ENCODE data around the gene MTHFD2L. TPM values are rescaled to one million over a fixed set of nuclear protein-coding genes. Genes with fewer than 3 reads are reported as not detected.
A peak's percentile ranks its signal among the peaks of the same experiment; 100 is the strongest.

The MTHFD2L gene
- total and polyA plus RNA-seq, 11 donors: 6.8 to 16.4 (median 11.6) TPM

DNA sequence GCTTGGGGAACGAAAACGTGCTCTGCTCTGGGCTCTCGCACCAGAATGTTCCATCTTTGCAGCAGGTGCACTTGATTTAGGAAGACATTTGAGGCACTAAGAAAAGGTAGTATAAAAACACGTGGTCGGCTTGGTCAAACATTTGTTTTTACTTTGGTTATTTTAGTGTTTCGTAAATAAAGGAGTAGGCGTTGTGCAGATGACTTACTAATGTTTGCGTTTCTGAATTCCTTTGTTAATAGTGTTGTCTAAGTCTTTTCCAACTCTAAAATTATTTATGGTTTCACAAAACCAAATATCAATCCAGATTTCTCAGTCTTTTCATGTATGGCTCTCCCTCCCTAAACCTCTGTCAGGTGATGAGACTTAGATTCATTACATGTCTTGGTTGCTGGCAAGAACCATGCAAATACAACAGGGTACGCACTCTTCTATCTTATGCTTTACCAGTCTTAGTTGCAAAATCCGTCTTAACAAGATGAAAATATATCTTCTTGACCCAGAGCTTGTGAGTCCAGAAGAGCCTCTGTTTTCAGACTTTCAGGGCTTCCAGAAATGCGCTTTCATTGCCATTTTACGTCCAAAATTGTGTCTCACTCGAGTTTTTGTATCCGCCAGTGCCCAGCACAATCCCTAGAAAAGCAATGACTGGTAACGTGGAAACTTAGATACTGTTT lies 686 bp downstream of the MTHFD2L start:
- peaks cover 0 to 42% (median 17%) of the 10 kb centered on the region in 12 donors for H3K4me1 ChIP-seq
- H3K36me3 ChIP-seq: peaks cover 0 to 26% (median 18%) of the 10 kb centered on the region in 9 donors
- DNase-seq (no peak), ATAC-seq (no peak)
- H3K9me3 ChIP-seq: no peaks in the 10 kb centered on the region
- WGBS, 4 donors: 17 to 20% (median 19%) methylated on average over 15 of the region's 15 CpGs
- peak overlapping the region; percentile 44 to 87 (median 70) for H3K4me3 ChIP-seq
- no peaks in the 10 kb centered on the region for H3K27me3 ChIP-seq
- intact Hi-C loops (cut with DNase I): no loop called here
- H3K27ac ChIP-seq: peak overlapping the region; percentile 80 to 96 (median 92)
- TF ChIP-seq, protein P1, sequence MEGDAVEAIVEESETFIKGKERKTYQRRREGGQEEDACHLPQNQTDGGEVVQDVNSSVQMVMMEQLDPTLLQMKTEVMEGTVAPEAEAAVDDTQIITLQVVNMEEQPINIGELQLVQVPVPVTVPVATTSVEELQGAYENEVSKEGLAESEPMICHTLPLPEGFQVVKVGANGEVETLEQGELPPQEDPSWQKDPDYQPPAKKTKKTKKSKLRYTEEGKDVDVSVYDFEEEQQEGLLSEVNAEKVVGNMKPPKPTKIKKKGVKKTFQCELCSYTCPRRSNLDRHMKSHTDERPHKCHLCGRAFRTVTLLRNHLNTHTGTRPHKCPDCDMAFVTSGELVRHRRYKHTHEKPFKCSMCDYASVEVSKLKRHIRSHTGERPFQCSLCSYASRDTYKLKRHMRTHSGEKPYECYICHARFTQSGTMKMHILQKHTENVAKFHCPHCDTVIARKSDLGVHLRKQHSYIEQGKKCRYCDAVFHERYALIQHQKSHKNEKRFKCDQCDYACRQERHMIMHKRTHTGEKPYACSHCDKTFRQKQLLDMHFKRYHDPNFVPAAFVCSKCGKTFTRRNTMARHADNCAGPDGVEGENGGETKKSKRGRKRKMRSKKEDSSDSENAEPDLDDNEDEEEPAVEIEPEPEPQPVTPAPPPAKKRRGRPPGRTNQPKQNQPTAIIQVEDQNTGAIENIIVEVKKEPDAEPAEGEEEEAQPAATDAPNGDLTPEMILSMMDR (IDR thresholded peaks at IDR 0.05): no peak
- TF ChIP-seq POLR2A (IDR thresholded peaks at IDR 0.05): no peak

GRCh38 chr4:74159143-74159709 lies 1.3 kb downstream of the MTHFD2L start:
- no peak for ATAC-seq
- H3K27me3 ChIP-seq: no peaks in the 10 kb centered on the region
- H3K4me3 ChIP-seq: peak overlapping the region in 10 of 12 donors; percentile 44 to 87 (median 70)
- H3K9me3 ChIP-seq: no peaks in the 10 kb centered on the region
- TF ChIP-seq, protein P1 (IDR thresholded peaks at IDR 0.05): no peak
- no peak for TF ChIP-seq POLR2A (IDR thresholded peaks at IDR 0.05)
- intact Hi-C loops (cut with DNase I): no loop called here
- 70 to 78% (median 72%) methylated on average over 2 of the region's 2 CpGs for WGBS, 4 donors
- peaks cover 0 to 42% (median 17%) of the 10 kb centered on the region in 12 donors for H3K4me1 ChIP-seq
- DNase-seq: no peak
- H3K27ac ChIP-seq: peak overlapping the region in 8 of 12 donors; percentile 80 to 95 (median 92)
- H3K36me3 ChIP-seq: peaks cover 0 to 26% (median 18%) of the 10 kb centered on the region in 9 donors

DNA sequence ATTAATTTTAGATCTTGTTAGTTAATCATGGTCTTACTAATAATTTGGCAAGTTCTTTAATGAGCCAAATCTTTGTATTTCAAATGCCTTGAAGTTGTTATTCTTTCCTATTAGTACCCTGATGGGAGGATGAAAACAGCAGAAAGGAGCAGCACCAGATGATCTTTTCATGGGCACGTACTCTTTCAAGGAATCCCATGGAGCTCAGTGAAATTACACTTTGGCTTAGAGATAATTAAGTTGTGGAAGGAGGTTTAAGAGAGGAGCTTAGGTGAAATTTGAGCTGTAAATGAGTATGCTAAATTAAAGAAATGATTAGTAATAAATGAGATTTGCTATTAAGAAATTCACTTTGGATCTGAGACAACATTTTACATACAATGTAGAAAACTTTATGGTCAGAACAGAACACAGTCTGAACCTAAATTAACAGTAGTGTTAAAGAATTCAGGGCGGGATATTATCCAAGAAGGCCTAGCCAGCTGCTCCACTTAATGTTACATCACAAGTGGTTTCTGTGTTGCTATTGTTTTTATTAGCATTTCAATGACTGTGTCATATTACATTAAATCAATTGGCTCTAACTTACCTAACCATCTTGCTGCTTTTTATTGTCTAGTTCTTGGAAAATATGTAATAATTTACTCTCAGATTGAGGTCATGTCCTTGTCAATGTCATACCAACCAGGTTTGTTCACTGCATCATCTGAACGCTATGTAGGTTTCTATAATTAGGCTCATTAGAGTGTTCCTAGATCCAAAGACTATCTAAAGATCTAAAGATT lies 3.9 kb downstream of the MTHFD2L start:
- no peaks in the 10 kb centered on the region for H3K27me3 ChIP-seq
- H3K27ac ChIP-seq: peak overlapping the region; percentile 3 to 76 (median 54)
- no peak for TF ChIP-seq POLR2A (IDR thresholded peaks at IDR 0.05)
- TF ChIP-seq, protein P1 (IDR thresholded peaks at IDR 0.05): no peak
- peaks cover 0 to 40% (median 16%) of the 10 kb centered on the region in 12 donors for H3K4me1 ChIP-seq
- H3K9me3 ChIP-seq: no peaks in the 10 kb centered on the region
- H3K36me3 ChIP-seq: peaks cover 0 to 26% (median 18%) of the 10 kb centered on the region in 9 donors
- no peak overlapping the region for H3K4me3 ChIP-seq
- WGBS, 4 donors: 52 to 55% (median 54%) methylated on average over 3 of the region's 3 CpGs
- intact Hi-C loops (cut with DNase I): no loop called here
- DNase-seq (no peak), ATAC-seq (no peak)

DNA sequence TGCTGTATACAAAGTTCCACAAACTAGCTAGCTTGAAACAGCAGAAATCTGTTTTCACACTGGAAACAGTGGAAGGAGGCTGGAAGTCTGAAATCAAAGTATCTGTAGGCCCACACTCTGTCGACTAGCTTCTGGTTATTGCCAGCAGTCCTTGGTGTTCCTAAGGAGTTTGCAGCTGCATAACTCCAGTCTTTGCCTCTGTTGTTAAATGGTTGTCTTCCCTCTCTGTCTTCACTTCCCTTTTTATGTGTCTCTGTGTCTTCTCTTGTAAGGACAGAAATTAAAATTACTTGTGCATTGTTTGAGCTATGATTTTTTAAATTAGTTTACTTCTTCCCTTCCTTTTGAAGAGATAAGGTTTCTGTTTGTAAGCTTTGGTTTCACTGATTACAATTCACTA lies 8.2 kb downstream of the MTHFD2L start:
- no peaks in the 10 kb centered on the region for H3K9me3 ChIP-seq
- 53 to 70% (median 61%) methylated on average over 1 of the region's 1 CpG for WGBS, 4 donors
- H3K4me3 ChIP-seq: no peak overlapping the region
- intact Hi-C loops (cut with DNase I): no loop called here
- ATAC-seq (no peak), DNase-seq (no peak)
- TF ChIP-seq, protein P1 (IDR thresholded peaks at IDR 0.05): no peak
- no peak for TF ChIP-seq POLR2A (IDR thresholded peaks at IDR 0.05)
- peaks cover 0 to 12% (median 7%) of the 10 kb centered on the region in 9 donors for H3K36me3 ChIP-seq
- no peaks in the 10 kb centered on the region for H3K27me3 ChIP-seq
- H3K27ac ChIP-seq: no peak overlapping the region
- peaks cover 0 to 25% (median 5%) of the 10 kb centered on the region in 12 donors for H3K4me1 ChIP-seq
